Stimulated activated CD8-positive, alpha-beta memory T cell treated with anti-CD3 and anti-CD28 coated beads, Interleukin-15, amount 100 ng/mL, for 1 hour (primary cell): ENCODE results near the gene PLA2G15.

Source experiments
- DNase-seq: peaks from one replicate; pipeline ENCODE4 v3.0.0-alpha.2; 2020; ENCODE audit warnings: low read depth

Gene PLA2G15, protein sequence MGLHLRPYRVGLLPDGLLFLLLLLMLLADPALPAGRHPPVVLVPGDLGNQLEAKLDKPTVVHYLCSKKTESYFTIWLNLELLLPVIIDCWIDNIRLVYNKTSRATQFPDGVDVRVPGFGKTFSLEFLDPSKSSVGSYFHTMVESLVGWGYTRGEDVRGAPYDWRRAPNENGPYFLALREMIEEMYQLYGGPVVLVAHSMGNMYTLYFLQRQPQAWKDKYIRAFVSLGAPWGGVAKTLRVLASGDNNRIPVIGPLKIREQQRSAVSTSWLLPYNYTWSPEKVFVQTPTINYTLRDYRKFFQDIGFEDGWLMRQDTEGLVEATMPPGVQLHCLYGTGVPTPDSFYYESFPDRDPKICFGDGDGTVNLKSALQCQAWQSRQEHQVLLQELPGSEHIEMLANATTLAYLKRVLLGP

DNA sequence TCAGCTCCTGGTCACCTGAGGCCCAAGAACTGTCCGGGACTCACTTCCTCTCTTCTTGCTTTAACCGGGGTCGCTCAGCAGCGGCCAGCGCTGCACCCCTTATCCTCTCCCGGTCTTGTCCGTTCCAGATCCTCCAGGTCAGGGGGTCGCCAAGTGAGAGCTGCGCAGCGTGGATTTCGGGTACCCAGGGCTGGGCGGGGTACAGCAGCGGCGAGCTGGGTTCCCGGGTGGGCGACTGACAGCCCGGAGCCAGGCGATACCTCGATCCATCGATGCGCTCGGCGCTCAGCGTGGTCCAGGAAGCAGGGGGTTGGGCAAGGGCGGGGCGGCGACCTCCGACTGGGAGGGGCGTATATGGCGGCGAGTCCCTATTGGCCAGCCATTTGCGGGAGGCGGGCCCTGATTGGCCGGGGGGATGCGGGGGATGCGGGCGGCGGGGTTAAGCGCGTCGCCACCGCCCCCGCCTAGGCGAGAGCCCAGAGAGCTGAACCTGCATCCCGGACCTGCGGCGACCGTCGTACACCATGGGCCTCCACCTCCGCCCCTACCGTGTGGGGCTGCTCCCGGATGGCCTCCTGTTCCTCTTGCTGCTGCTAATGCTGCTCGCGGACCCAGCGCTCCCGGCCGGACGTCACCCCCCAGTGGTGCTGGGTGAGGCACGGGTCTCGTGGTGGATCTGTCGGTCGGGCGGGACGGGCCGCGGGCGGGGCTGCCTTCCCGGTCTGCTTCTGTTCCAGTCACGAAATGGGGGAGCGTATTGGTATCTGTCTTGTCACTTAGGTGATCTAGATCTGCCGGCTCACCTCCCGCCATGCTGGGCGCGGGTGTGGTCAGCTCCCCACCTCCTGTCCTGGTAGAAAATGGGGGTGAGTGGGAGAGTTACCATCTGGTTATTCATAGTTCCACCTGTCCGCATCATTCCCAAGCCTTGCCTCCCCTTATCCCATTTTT is at the start of gene PLA2G15:
PLA2G15 (plus strand) TSS at position 471 of the 951 bp plus-strand sequence; CDS start at position 525, 54 bp downstream.
- DNase-seq: peak; percentile 95

- DNase-seq: no peak
Observed at GRCh38 chr16:68197250-68197649, 47.9 kb upstream of the PLA2G15 start.

DNA sequence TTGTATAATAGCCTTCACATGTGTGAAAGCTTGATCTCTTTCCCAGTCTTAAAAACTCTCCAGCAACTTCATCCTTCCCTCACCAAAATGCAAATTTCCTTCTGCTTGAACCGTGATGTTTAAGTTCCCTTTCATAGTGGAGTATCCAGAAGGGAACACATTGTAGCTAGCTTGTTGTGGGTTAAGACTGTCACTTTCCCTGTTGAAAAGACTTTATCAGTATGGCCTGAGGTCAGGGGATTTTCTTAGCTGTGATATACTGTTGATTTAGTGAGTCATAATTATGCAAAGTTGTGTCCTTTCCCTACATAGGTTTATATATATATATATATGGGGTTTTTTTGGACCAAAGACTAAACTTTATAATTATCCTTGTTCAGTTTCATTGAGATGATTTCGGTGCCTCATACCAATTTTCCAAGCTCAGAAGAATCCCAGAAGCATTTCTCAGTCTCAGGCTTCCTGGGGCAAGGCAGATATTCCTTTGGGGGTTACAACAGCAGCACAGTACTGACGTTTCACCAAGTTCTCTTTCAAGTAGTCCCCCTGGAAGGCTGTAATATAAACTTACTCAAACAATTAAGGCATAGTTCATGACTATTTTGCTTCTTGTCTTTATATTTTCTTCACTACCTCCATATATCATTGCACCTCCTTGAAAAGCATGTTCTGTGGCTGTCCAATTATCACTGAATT is 44.9 kb upstream of the PLA2G15 start:
- DNase-seq: no peak

GRCh38 chr16:68202091-68202519 is 43.1 kb upstream of the PLA2G15 start:
- DNase-seq: no peak

- DNase-seq: no peak
Observed at GRCh38 chr16:68206245-68206644, 38.9 kb upstream of the PLA2G15 start.

DNA sequence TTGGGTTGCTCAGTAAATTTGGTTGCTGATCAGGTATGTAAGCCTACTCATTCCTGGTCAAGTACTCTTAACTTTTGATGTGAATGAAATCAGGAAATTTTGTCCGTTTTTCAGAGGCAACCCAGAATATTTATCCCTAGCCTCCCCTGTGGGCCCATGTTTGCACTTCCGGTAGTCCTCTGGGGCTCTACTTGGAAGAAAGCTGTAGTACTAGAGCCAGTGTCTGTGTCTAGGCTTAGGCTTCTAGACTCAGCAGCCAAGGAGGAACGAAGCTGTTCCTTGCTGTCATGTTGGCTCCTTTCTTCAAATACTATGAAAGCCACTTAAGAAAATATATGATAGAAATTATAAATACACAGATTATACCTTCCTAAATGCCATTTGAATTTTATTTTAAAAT is 30.4 kb upstream of the PLA2G15 start:
- DNase-seq: no peak

- no peak for DNase-seq
Observed at GRCh38 chr16:68215302-68215701, 29.9 kb upstream of the PLA2G15 start.

- no peak for DNase-seq
Observed at GRCh38 chr16:68216240-68216639, 28.9 kb upstream of the PLA2G15 start.

- no peak for DNase-seq
Observed at GRCh38 chr16:68217506-68217905, 27.7 kb upstream of the PLA2G15 start.

DNA sequence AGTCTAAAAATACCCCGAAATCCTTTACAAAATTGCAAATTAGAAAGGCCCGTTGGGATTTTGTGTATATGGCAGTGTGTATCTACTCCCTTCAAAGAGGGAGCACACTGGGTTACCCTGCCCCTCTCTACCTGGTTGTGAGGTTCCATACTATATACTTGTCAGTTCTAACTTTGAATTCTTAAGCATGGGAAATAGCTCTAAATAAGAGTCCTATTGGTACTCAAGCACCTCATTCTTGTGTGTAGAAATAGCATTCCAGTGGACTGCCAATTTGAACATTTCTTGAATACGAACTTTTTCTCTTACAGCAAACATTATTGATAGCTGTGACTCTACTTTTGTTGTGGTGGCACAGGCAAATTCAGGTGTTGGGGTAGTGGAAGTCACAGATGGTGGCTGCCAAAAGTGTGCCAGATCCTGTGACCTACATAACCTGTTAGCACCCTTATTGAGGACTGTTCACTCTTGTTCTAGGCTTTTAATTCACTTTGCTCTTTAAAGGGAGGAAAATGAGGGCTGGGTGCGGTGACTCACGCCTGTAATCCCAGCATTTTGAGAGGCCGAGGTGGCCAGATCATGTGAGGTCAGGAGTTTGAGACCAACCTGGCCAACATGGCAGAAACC is 25.3 kb upstream of the PLA2G15 start:
- DNase-seq: no peak

DNA sequence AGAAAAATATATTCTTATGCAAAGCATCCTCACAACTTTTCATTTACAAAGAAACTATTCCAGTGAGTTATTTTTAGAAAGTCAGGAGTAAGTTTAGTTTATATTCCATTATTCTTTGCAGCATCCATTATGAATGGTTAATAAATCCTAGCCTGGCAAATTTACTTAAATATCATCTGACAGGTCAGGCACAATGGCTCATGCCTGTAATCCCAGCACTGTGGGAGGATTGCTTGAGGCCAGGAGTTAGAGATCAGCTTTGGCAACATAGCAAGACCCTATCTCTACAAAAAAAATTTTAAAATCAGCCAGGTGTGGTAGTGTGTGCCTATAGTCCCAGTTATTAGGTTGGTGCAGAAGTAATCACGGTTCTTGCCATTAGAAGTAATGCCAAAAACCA is 22.1 kb upstream of the PLA2G15 start:
- no peak for DNase-seq

GRCh38 chr16:68226116-68226515 is 19.1 kb upstream of the PLA2G15 start:
- DNase-seq: no peak

DNA sequence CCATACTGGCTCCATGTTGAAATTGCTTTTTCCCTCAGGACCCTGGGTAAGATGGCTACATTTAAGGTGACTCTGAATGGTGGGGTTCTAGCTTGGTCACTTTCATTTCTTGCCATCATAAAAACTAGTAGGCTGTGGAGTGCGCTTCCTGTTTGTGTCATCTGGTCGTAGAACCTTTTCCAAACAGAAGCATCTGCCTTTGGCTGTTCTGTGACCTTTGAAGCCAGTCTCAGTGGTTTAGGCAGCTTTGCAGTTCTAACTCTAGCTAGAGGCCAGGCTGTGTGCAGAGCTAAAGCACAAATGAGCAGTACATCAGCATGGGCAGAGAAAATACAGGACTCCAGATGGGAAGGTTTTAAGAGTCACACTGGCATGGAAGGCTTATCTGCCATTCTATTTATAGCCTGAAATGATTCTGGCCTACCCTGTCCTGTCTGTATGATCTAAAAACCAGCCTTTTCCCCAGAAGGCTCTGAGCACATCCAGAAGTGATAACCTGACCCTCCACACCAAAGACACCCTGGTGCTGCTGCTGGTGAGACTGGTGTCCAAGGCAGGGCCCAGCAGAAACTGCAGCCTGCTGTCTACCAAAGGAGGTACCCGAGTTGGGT is 17.9 kb upstream of the PLA2G15 start:
- no peak for DNase-seq

- DNase-seq: no peak
Observed at GRCh38 chr16:68227850-68228553, 17.2 kb upstream of the PLA2G15 start.

DNA sequence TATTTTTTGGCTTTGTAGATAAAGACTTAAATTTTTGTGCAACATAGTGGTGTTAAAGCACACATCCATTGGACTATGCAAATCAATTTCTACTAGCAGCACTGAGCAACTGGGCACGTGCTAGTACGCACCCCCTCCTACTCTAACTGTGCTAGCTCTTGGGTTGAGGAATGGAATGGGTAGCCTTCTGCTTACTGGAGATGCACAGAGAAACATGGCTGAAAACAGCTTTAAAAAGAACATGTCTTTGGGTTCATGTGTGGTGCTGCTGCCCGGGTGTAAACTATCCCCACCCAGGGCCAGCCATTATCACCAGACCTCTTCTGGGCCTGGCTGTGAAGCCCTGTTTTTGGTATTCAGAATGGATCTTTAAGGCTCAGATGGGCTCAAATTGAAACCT is 16.5 kb upstream of the PLA2G15 start:
- DNase-seq: no peak

DNA sequence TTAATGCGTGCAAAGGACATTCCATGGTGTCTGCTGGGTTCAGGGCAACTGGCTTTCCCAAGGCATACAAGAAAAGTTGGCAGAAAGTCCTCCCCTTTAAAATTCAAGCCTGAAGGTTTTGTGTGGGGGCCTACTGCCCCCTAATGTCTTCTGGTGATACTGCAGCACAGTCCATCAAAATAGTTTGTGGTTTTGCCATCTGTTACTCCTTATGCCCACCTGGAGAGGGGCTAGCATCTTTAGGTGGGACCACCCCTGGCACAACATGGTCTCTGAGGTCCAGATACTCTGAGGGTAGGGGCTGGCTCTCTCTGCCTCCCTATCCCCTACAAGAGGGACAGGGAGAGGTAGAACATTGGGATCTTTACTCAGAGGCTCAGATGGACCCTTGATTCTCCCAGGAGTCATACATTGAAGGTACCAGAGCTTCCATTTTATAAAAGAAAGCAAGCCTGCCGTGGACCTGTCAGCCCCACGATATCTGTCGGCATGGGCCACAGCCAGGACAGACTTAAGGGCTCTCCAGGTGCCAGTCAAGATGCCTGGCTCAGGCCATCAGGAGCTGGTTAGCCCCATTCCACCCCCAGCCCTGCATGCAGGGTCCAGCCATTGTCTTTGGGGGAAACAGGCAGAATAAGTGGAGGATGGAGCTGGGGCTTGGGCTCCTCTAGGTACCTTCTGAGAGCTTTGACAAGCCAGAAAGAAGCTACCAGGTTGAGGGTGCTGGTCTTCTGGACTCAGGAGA is 15.6 kb upstream of the PLA2G15 start:
- DNase-seq: no peak

GRCh38 chr16:68230176-68230571 is 15.0 kb upstream of the PLA2G15 start:
- DNase-seq: no peak

- no peak for DNase-seq
Observed at GRCh38 chr16:68230956-68231355, 14.2 kb upstream of the PLA2G15 start.

- no peak for DNase-seq
Observed at GRCh38 chr16:68231384-68232136, 13.6 kb upstream of the PLA2G15 start.
